Measurements from ENCODE around the gene PIH1D2. TPM values are rescaled to one million over a fixed set of nuclear protein-coding genes. Genes with fewer than 3 reads are reported as not detected.
A peak's percentile ranks its signal among the peaks of the same experiment; 100 is the strongest.

The PIH1D2 gene
- total and polyA plus RNA-seq, 9 of the 15 experiments (the other 6 are each of a cell fraction or from before 2014, with no cell fraction given), result 1.5 to 5.4 (median 3.0) TPM

GRCh38 chr11:112024773-112025678 lies 48.8 kb downstream of the PIH1D2 start, which contains the start of gene DLAT (continued):
- TF ChIP-seq, protein P1, sequence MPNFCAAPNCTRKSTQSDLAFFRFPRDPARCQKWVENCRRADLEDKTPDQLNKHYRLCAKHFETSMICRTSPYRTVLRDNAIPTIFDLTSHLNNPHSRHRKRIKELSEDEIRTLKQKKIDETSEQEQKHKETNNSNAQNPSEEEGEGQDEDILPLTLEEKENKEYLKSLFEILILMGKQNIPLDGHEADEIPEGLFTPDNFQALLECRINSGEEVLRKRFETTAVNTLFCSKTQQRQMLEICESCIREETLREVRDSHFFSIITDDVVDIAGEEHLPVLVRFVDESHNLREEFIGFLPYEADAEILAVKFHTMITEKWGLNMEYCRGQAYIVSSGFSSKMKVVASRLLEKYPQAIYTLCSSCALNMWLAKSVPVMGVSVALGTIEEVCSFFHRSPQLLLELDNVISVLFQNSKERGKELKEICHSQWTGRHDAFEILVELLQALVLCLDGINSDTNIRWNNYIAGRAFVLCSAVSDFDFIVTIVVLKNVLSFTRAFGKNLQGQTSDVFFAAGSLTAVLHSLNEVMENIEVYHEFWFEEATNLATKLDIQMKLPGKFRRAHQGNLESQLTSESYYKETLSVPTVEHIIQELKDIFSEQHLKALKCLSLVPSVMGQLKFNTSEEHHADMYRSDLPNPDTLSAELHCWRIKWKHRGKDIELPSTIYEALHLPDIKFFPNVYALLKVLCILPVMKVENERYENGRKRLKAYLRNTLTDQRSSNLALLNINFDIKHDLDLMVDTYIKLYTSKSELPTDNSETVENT (CRISPR knock-in tag; IDR thresholded peaks at IDR 0.05), result peak; percentile 58
- TF ChIP-seq IRF2 (CRISPR knock-in tag; IDR thresholded peaks at IDR 0.05) (no peak), ERF (CRISPR knock-in tag; IDR thresholded peaks at IDR 0.05) (peak; percentile 11; the same call in 1 of the 2 replicates), COPS2 (conservative IDR thresholded peaks at IDR 0.05) (no peak), ZNF551 (CRISPR knock-in tag; IDR thresholded peaks at IDR 0.05) (no peak), ZNF644 (tag; IDR thresholded peaks at IDR 0.05; ENCODE audit: low read depth) (no peak), XRCC4 (IDR thresholded peaks at IDR 0.05; ENCODE audit: extremely low read depth, insufficient read depth, insufficient read length) (no peak), BRD9 (IDR thresholded peaks at IDR 0.05; ENCODE audit: low read depth, partially characterized antibody) (peak; percentile 86), ZBTB12 (CRISPR knock-in tag; IDR thresholded peaks at IDR 0.05) (0 out of 2 replicates have a peak, but pooled peaks have one; percentile 50), NCOA4 (IDR thresholded peaks at IDR 0.05; ENCODE audit: partially characterized antibody) (peak; percentile 16)
- TF ChIP-seq, protein P2, sequence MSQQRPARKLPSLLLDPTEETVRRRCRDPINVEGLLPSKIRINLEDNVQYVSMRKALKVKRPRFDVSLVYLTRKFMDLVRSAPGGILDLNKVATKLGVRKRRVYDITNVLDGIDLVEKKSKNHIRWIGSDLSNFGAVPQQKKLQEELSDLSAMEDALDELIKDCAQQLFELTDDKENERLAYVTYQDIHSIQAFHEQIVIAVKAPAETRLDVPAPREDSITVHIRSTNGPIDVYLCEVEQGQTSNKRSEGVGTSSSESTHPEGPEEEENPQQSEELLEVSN (IDR thresholded peaks at IDR 0.05; ENCODE audit: borderline replicate concordance in 1 of 2, extremely low read depth in 1 of 2, insufficient read depth in 1 of 2, insufficient read length in 1 of 2, low read depth in 1 of 2, low read length in 1 of 2, poor library complexity in 1 of 2, severe bottlenecking in 1 of 2), result peak; percentile 77 to 85
- TF ChIP-seq, protein P3, sequence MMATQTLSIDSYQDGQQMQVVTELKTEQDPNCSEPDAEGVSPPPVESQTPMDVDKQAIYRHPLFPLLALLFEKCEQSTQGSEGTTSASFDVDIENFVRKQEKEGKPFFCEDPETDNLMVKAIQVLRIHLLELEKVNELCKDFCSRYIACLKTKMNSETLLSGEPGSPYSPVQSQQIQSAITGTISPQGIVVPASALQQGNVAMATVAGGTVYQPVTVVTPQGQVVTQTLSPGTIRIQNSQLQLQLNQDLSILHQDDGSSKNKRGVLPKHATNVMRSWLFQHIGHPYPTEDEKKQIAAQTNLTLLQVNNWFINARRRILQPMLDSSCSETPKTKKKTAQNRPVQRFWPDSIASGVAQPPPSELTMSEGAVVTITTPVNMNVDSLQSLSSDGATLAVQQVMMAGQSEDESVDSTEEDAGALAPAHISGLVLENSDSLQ (IDR thresholded peaks at IDR 0.05), result 0 out of 2 replicates have a peak, but pooled peaks have one; percentile 31
- TF ChIP-seq, protein P4, sequence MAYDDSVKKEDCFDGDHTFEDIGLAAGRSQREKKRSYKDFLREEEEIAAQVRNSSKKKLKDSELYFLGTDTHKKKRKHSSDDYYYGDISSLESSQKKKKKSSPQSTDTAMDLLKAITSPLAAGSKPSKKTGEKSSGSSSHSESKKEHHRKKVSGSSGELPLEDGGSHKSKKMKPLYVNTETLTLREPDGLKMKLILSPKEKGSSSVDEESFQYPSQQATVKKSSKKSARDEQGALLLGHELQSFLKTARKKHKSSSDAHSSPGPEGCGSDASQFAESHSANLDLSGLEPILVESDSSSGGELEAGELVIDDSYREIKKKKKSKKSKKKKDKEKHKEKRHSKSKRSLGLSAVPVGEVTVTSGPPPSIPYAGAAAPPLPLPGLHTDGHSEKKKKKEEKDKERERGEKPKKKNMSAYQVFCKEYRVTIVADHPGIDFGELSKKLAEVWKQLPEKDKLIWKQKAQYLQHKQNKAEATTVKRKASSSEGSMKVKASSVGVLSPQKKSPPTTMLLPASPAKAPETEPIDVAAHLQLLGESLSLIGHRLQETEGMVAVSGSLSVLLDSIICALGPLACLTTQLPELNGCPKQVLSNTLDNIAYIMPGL (CRISPR knock-in tag; IDR thresholded peaks at IDR 0.05), result peak; percentile 82
- TF ChIP-seq, protein P5, sequence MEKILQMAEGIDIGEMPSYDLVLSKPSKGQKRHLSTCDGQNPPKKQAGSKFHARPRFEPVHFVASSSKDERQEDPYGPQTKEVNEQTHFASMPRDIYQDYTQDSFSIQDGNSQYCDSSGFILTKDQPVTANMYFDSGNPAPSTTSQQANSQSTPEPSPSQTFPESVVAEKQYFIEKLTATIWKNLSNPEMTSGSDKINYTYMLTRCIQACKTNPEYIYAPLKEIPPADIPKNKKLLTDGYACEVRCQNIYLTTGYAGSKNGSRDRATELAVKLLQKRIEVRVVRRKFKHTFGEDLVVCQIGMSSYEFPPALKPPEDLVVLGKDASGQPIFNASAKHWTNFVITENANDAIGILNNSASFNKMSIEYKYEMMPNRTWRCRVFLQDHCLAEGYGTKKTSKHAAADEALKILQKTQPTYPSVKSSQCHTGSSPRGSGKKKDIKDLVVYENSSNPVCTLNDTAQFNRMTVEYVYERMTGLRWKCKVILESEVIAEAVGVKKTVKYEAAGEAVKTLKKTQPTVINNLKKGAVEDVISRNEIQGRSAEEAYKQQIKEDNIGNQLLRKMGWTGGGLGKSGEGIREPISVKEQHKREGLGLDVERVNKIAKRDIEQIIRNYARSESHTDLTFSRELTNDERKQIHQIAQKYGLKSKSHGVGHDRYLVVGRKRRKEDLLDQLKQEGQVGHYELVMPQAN (IDR thresholded peaks at IDR 0.05; ENCODE audit: borderline replicate concordance), result peak; percentile 95
